ENCODE results near the gene NGEF. TPM values are rescaled to one million over a fixed set of nuclear protein-coding genes. Genes with fewer than 3 reads are reported as not detected.
A peak's percentile ranks its signal among the peaks of the same experiment; 100 is the strongest.

Gene NGEF
- total RNA-seq, 2 donors from 2014 or later, result 34.4 to 41.4 TPM

GRCh38 chr2:232979871-232980461 lies 33.1 kb downstream of the NGEF start:
- DNase-seq (peak; percentile 58 to 78), ATAC-seq (peak; percentile 83)
- intact Hi-C loops (cut with DNase I, micrococcal nuclease), result no loop called here

DNA sequence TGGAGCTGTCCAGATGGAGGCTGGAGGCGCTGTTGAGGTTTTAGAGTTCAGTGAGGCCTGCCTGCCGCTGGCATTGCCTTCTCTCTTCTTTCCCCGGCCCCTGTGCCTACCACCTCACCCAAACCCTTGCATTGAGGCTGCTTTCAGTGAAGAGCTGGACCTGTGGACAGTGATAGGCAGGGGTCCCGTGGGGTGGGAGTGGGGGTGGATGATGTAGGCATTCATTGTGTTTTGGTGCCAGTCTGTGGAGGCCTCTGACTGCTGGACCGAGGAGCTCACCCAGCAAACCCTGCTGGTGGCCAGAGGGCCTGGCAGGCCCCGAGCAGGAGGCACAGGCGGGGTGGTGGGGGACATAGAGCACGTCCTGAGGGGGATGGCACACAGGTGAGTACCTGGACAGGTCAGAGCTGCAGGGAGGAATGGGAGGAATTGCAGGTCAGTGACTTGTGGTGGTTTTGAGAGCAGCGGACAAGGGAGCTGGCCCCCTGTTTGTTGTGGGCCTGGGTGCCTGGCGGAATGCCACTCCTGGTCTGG lies 35.6 kb downstream of the NGEF start:
- ATAC-seq, result no peak
- intact Hi-C loops (cut with DNase I, micrococcal nuclease), result no loop called here
- DNase-seq, result no peak

- no peak for ATAC-seq
- intact Hi-C loops (cut with DNase I, micrococcal nuclease), result no loop called here
- DNase-seq, result no peak
Measured at GRCh38 chr2:232976666-232977437, 36.2 kb downstream of the NGEF start.

GRCh38 chr2:232976176-232976575 lies 36.9 kb downstream of the NGEF start:
- intact Hi-C loops (cut with DNase I, micrococcal nuclease), result no loop called here
- no peak for ATAC-seq
- DNase-seq, result no peak

DNA sequence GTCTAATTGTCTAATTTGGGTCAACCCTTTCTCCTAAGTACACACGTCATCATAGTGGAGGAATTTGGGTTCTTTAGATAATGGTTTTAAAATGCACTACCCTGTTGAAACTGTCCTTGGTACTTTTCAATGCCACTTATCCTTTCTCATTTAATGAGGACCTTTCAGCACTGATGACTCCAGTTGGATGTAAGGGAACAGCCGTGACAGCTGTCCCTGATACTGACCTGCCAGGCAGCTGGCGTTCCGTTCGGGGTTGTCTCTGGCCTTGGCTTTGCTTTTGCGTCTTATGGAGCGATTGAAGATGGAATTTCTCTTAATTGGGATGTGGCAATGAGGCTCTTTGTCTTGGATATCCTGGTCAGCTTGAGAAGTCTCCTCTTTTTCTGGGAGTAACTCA lies 38.7 kb downstream of the NGEF start:
- no peak for DNase-seq
- ATAC-seq, result no peak
- intact Hi-C loops (cut with DNase I, micrococcal nuclease), result no loop called here

DNA sequence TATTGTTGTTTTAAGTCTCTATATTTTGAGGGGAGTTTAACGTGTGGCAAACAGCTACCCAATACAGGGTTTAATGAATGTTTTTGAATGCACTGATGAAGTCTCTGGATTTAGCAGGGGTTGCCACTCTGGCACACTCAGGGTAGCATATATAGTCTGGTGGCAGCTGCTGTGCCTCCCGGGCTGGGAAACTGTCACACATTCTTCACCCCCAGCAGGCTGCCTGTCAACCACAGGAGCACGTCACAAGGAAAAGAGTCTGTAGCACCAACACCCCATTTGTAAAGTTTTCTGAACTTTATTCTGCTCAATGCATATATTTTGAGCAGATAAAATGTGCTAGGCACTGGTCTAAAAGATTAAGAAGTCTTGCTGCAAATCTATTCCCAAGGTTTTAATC lies 39.3 kb downstream of the NGEF start:
- ATAC-seq (no peak), DNase-seq (no peak)
- intact Hi-C loops (cut with DNase I, micrococcal nuclease), result no loop called here

GRCh38 chr2:232973011-232973735 lies 39.9 kb downstream of the NGEF start:
- ATAC-seq, result no peak
- no peak for DNase-seq
- intact Hi-C loops (cut with DNase I, micrococcal nuclease), result no loop called here

DNA sequence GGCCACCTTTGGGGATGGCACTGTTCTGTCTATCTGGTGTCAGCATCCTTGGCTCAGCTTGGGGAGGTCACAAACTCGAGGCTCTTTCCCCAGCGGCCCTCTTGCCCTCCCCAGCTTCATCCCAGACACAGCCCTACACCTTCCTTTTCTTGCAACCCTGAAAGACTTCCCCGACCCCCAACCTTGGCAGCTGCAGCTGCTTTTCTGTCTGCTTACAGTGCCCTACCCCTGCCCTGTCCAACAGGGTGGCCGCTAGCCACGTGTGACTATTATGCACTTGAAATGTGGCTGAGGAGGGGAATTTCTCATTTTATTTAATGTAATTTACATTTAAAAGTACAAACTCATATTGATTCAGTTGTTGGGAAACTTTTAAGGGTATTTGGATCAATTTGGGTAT lies 41.3 kb downstream of the NGEF start:
- ATAC-seq (no peak), DNase-seq (no peak)
- intact Hi-C loops (cut with DNase I, micrococcal nuclease), result no loop called here

DNA sequence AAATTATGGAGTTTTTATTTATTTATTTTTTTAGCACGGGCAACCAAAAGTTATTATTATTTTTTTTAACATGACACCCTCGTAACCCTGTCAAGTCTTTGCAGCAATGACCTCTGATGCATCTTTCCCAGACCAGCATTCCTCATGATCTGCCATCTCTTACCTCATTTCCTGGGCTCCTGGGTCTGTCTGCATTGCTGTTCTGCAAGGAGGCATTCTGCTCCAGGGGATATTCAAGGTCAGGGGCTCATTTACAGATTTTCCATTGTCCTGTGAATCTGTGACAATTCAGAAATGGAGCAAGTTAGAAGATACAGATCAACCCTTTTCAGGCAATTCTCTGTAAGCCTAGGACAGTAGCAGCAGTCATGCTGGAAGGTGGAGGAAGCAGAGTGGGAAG lies 43.0 kb downstream of the NGEF start:
- DNase-seq (no peak), ATAC-seq (no peak)
- intact Hi-C loops (cut with DNase I, micrococcal nuclease), result no loop called here

DNA sequence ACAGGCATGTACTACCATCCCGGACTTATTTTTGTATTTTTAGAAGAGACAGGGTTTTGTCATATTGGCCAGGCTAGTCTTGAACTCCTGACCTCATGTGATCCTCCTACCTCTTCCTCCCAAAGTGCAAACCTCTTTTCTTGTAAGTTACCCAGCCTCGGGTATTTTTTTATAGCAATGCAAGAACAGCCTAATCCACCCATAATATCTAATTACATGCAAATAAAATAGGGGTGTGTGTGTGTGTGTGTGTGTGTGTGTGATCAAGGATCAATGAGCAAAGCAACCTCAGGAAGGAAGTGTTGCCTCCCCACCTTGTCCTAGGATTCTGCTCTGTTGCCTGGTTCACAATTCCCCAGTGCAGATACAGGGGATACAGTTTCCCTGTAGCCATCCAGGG lies 45.6 kb downstream of the NGEF start:
- intact Hi-C loops (cut with DNase I, micrococcal nuclease), result no loop called here
- ATAC-seq (peak; percentile 54), DNase-seq (no peak)

DNA sequence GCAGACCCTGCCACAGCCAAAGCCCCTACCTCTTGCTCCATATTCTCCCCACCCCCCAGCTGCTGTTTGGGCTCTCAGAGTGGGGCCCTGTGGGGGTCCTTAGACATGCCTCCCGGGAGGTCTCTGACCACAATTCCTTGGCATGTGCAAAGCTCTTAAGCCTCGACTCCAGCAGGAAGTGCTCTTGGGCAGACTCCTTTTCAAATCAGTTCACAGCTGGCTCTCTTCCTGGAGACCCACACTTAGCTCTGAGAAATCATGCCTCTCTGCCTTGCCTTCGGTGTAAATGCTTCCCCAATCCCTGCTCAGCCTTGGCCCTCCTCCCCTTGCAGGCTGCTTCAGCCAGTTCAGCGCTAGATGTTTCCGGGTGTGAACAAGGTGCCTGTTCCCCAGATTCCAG lies 46.9 kb downstream of the NGEF start:
- ATAC-seq, result no peak
- no peak for DNase-seq
- intact Hi-C loops (cut with DNase I, micrococcal nuclease), result no loop called here

DNA sequence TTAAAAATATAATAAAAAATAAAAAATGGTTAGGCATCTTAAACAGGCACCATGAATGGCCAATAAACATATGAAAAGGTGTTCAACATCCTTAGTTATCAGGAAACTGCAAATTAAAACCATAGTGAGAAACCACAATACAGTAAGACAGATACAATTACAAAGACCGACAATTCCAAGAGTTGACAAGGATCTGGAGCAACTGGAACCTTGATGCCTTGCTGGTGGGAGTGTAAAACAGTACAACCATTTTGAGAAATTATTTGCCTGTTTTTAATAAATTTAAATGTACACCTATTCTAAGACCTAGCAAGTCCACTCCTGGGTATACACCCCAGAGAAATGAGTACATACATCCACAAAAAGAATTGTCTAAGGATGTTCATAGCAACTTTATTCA lies 49.1 kb downstream of the NGEF start:
- intact Hi-C loops (cut with DNase I, micrococcal nuclease), result no loop called here
- ATAC-seq (no peak), DNase-seq (no peak)

- intact Hi-C loops (cut with DNase I, micrococcal nuclease), result no loop called here
- DNase-seq, result no peak
- no peak for ATAC-seq
Measured at GRCh38 chr2:232960862-232961261, 52.2 kb downstream of the NGEF start.

DNA sequence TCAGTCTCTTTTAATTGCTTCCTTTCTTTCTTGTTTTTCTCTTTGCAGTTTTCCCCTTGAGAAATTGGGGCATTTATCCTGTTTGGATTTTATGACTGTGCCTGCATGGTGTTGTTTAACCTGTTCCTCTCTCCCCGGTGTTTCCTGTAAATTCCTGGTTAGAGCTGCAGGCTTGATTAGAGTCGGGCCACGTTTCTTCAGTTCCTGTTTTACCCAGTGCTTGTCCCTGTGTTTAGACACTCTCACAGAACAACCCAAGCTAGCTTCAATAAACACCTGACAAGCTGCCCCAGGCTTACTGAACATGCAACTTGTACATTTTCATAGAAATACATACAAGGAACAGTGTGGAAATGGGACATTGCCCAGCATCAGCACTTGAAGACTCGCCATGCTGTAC lies 53.9 kb downstream of the NGEF start:
- ATAC-seq (no peak), DNase-seq (no peak)
- intact Hi-C loops (cut with DNase I, micrococcal nuclease), result no loop called here

DNA sequence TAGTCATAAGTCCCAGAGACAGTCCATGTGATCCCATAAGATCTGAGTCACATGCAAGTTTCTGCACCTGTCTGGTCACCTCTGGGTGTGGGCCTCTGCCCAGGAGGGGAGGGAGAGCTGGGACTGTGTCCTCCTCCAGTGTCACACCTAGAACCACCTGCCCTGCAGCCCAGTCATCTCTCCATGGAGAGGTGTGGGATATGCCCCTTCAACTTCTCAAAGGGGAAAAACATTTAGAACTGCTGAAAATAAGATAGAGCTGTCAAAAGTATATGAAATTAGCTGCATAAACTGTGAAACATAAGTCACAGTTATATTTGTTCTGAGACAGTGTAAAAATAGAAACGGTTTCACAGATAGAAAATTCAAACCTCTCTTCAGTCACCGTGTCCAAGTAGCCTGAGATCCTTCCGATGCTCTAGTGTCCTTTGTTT lies 55.4 kb downstream of the NGEF start:
- DNase-seq (no peak), ATAC-seq (peak; percentile 42)
- intact Hi-C loops (cut with DNase I, micrococcal nuclease), result no loop called here

DNA sequence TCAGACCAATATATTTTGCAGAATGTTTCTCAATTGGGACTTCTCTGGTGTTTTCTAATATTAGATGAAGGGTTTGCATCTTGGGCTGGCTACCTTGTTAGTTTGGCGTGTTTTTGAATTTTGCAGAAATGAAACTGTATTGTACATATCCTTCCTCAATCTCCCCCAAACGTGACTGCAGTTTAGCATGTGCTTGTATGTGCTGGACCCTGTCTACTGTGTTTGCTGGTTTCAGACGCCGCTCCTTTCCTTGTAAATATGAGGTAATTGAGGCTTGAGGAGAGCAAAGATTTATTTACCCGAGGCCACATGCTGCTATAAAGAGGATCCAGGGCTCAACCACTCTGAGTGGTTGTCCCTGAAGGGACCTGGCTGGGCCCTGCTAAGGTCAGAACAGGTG lies 57.2 kb downstream of the NGEF start:
- intact Hi-C loops (cut with DNase I, micrococcal nuclease), result no loop called here
- DNase-seq, result no peak

GRCh38 chr2:232954691-232955090 lies 58.4 kb downstream of the NGEF start:
- no peak for ATAC-seq
- no peak for DNase-seq
- intact Hi-C loops (cut with DNase I, micrococcal nuclease), result no loop called here

More for the DNA sequence above, 57.2 kb downstream of the NGEF start:
- ATAC-seq, result peak; percentile 86

- ATAC-seq (no peak), DNase-seq (no peak)
- intact Hi-C loops (cut with DNase I, micrococcal nuclease), result no loop called here
Measured at GRCh38 chr2:232951891-232952290, 61.2 kb downstream of the NGEF start.

- ATAC-seq (no peak), DNase-seq (no peak)
- intact Hi-C loops (cut with DNase I, micrococcal nuclease), result no loop called here
Measured at GRCh38 chr2:232951181-232951580, 61.9 kb downstream of the NGEF start.

DNA sequence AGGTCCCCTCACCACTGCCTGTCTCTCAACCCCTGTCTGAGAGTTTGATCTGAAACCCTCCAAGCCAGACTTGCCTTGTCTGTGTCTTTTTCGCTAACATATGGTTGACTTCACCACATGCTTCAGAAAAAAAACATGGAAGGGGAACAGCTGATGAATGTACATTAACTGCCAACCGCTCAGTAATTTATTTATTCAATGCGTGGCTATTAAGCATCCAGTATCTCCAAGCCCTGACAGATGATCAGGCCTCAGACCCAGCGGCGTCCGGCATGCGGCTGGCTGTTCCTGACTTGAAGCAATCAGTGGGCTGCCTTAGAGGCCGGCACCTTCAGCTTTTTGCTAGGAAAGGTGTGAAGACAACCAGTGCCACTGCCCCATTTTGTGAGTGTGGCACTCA lies 62.3 kb downstream of the NGEF start:
- ATAC-seq (no peak), DNase-seq (no peak)
- intact Hi-C loops (cut with DNase I, micrococcal nuclease), result no loop called here

Data from left colon (tissue), 2 donors.